Keratinocyte (primary cell): ENCODE measurements around the gene S100A10. TPM values are rescaled to one million over a fixed set of nuclear protein-coding genes. Genes with fewer than 3 reads are reported as not detected.

Source experiments
- DNase-seq: peaks from one replicate; pipeline ENCODE4 v3.0.0-alpha.2; 2011; ENCODE audit warnings: low read depth, missing footprints, low spot score
- FAIRE-seq: peaks from 2 replicates; lab custom pipeline; 2011; peaks lifted over from hg19 to GRCh38; lab: Jason Lieb, UNC
- H2AFZ ChIP-seq: 2 replicates; pipeline ENCODE4 v1.6.0; 2012; ENCODE audit warnings: low read length, control low read depth, inconsistent platforms; ENCODE audit not compliant: control insufficient read depth
- H3K27ac ChIP-seq: 2 replicates; pipeline ENCODE4 v1.5.1; 2011; ENCODE audit warnings: low read length; ENCODE audit not compliant: control insufficient read depth, insufficient read depth
- H3K27me3 ChIP-seq: 3 replicates; pipeline ENCODE4 v1.6.0; 2011; ENCODE audit warnings: low read length; ENCODE audit not compliant: control insufficient read depth, insufficient read depth; ENCODE audit errors: extremely low read depth
- H3K36me3 ChIP-seq, 2 experiments: 2 replicates in 1 of 2; 3 replicates in 1 of 2; pipeline ENCODE4 v1.5.1; 2011; ENCODE audit warnings: low read length in 2 of 2, mild to moderate bottlenecking in 1 of 2; ENCODE audit not compliant: control insufficient read depth in 2 of 2, insufficient read depth in 2 of 2; ENCODE audit errors: extremely low read depth in 1 of 2
- H3K4me1 ChIP-seq: 3 replicates; pipeline ENCODE4 v1.5.1; 2011; ENCODE audit warnings: low read length; ENCODE audit not compliant: control insufficient read depth, insufficient read depth; ENCODE audit errors: extremely low read depth
- H3K4me2 ChIP-seq: 3 replicates; pipeline ENCODE4 v1.6.0; 2011; ENCODE audit warnings: low read depth, low read length; ENCODE audit not compliant: control insufficient read depth, insufficient read depth; ENCODE audit errors: extremely low read depth
- H3K4me3 ChIP-seq, 3 experiments: fragments of 200-600 bp in 1 of 3; sonication (generic) in 1 of 3; 2 replicates in 2 of 3; 3 replicates in 1 of 3; pipeline ENCODE4 v1.5.1; 2011 to 2016; ENCODE audit warnings: low read length in 3 of 3, mild to moderate bottlenecking in 3 of 3, control low read depth in 2 of 3, inconsistent platforms in 1 of 3, low read depth in 1 of 3, mixed read lengths in 1 of 3, mixed run types in 1 of 3, moderate library complexity in 1 of 3; ENCODE audit not compliant: control insufficient read depth in 2 of 3, insufficient read depth in 2 of 3; ENCODE audit errors: extremely low read depth in 1 of 3
- H3K79me2 ChIP-seq: 2 replicates; pipeline ENCODE4 v1.6.0; 2012; ENCODE audit warnings: low read length; ENCODE audit not compliant: control insufficient read depth, insufficient read depth
- H3K9ac ChIP-seq: 3 replicates; pipeline ENCODE4 v1.6.0; 2011; ENCODE audit warnings: low read length; ENCODE audit not compliant: control insufficient read depth, insufficient read depth; ENCODE audit errors: extremely low read depth
- H3K9me1 ChIP-seq: 3 replicates; pipeline ENCODE4 v1.6.0; 2011; ENCODE audit warnings: low read length; ENCODE audit not compliant: control insufficient read depth, insufficient read depth; ENCODE audit errors: extremely low read depth
- H3K9me3 ChIP-seq: 2 replicates; pipeline ENCODE4 v1.5.1; 2012; ENCODE audit warnings: low read depth, low read length; ENCODE audit not compliant: control insufficient read depth
- H4K20me1 ChIP-seq: 3 replicates; pipeline ENCODE4 v1.6.0; 2011; ENCODE audit warnings: low read length; ENCODE audit not compliant: control insufficient read depth, insufficient read depth; ENCODE audit errors: extremely low read depth
- EZH2 ChIP-seq: IDR thresholded peaks from one replicate; pipeline ENCODE4 v1.6.1; 2012; ENCODE audit warnings: inconsistent platforms, mild to moderate bottlenecking, low read length, moderate library complexity
- dilution Hi-C: fragments of 300-500 bp; cut with MboI; formaldehyde crosslinking; loops from one replicate; pipeline ENCODE4 v1.7.0; 2020; ENCODE audit warnings: low sequenced_read_pairs; ENCODE audit not compliant: extremely low pct_ligation_motif_present
- polyA plus RNA-seq, 5 experiments: library from polyadenylated mRNA; depleted of rRNA in 3 of 5; stranded (reverse) in 3 of 5; stranded (forward) in 1 of 5; unstranded in 1 of 5; fragments of >200 nt; gene quantifications; 1 replicate in 1 of 5; 2 replicates in 3 of 5; 3 replicates in 1 of 5; pipeline versions ENCODE4 v1.2.1 to v1.2.3, GENCODE V29; 2011 to 2012; ENCODE audit warnings: missing spikeins in 2 of 5, low read depth in 1 of 5, low replicate concordance in 1 of 5
- TF ChIP-seq, protein P1 (sequence below), 3 experiments: IDR thresholded peaks in 1 of 3; conservative IDR thresholded peaks in 1 of 3; optimal IDR thresholded peaks in 1 of 3; 2 replicates in 2 of 3; 3 replicates in 1 of 3; pipeline versions ENCODE3 to v1.5.1; 2011; ENCODE audit warnings: low read length in 3 of 3, mild to moderate bottlenecking in 3 of 3, moderate library complexity in 2 of 3, control low read depth in 1 of 3, inconsistent platforms in 1 of 3; ENCODE audit not compliant: insufficient read depth in 2 of 3; ENCODE audit errors: extremely low read depth in 1 of 3

S100A10 gene
- polyA plus RNA-seq, 1 donor (not counting 4 experiments of a cell fraction or from before 2014, with no cell fraction given) = 1,061 TPM

DNA sequence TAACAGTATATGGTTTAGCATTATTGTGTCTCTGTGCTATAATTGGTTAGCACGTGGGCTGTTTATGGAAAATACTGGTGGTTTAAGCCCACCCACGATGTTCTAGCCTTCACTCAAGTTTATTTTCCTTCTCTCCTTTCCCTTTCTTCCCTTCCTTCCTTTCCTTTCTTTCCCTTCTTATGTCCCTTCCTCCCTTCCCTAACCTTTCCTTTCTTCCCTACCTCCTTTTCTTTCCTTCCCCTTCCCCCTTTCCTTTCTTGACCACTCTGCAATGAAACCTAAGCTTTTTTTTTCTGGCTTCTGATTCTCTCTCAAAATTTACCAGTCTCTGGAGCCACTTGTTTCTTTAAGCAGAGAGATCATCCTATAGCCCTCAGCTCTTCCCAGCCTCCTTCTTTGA, 13.4 kb upstream of the S100A10 start:
- Histone ChIP-seq H3K9me1 (no peaks in the 10 kb centered on the region), H3K9ac (no peak overlapping the region), H4K20me1 (no peaks in the 10 kb centered on the region), H3K4me1 (peaks cover 15% of the 10 kb centered on the region), H2AFZ (no peak overlapping the region), H3K4me2 (no peak overlapping the region), H3K4me3 (no peak overlapping the region), H3K27me3 (no peaks in the 10 kb centered on the region), H3K36me3 (peaks cover 0 to 1% of the 10 kb centered on the region in 2 experiments), H3K27ac (no peak overlapping the region), H3K9me3 (no peaks in the 10 kb centered on the region), H3K79me2 (no peaks in the 10 kb centered on the region)
- DNase-seq = no peak
- no peak for TF ChIP-seq EZH2
- TF ChIP-seq, protein P1, sequence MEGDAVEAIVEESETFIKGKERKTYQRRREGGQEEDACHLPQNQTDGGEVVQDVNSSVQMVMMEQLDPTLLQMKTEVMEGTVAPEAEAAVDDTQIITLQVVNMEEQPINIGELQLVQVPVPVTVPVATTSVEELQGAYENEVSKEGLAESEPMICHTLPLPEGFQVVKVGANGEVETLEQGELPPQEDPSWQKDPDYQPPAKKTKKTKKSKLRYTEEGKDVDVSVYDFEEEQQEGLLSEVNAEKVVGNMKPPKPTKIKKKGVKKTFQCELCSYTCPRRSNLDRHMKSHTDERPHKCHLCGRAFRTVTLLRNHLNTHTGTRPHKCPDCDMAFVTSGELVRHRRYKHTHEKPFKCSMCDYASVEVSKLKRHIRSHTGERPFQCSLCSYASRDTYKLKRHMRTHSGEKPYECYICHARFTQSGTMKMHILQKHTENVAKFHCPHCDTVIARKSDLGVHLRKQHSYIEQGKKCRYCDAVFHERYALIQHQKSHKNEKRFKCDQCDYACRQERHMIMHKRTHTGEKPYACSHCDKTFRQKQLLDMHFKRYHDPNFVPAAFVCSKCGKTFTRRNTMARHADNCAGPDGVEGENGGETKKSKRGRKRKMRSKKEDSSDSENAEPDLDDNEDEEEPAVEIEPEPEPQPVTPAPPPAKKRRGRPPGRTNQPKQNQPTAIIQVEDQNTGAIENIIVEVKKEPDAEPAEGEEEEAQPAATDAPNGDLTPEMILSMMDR (optimal IDR thresholded peaks at IDR 0.05 in 1 of 3, IDR thresholded peaks at IDR 0.05 in 1 of 3, conservative IDR thresholded peaks at IDR 0.05 in 1 of 3; ENCODE audit: extremely low read depth in 1 of 3, insufficient read depth in 2 of 3, low read length in 3 of 3) = no peak
- no peak for FAIRE-seq
- dilution Hi-C loops = no loop called here

DNA sequence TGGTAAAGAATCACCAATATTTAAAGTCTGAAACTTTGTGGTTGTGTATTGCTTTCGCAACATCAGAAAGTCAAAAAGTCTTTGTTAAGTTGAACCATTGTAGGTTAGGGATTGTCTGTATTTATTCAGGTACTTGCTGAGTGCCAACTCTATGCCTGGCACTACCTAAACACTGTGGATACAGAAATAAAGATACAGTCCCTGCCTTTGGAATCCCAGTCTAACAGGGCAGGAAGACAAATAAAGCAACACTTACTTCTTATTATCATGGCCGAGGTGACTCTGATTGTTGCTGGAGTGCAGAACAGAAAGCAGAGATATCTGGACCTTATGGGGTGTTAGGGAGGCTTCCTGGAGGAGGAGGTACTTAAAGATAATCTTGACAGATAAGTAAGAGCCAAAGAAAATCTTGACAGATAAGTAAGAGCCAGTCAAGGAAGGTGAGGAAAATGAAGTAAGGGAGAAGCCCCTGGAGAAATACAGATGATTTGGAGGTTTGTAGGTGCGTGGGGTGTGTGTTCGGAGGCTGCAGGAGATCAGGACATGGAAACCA, 11.8 kb upstream of the S100A10 start:
- no peaks in the 10 kb centered on the region for H3K36me3 ChIP-seq
- no peaks in the 10 kb centered on the region for H3K27me3 ChIP-seq
- H3K9me1 ChIP-seq = no peaks in the 10 kb centered on the region
- no peaks in the 10 kb centered on the region for H3K79me2 ChIP-seq
- H3K9ac ChIP-seq = no peak overlapping the region
- no peak overlapping the region for H3K4me2 ChIP-seq
- DNase-seq = no peak
- H3K4me1 ChIP-seq = peaks cover 30% of the 10 kb centered on the region
- FAIRE-seq = no peak
- no peak overlapping the region for H3K27ac ChIP-seq
- H3K4me3 ChIP-seq = no peak overlapping the region
- H2AFZ ChIP-seq = no peak overlapping the region
- TF ChIP-seq, protein P1 (optimal IDR thresholded peaks at IDR 0.05 in 1 of 3, IDR thresholded peaks at IDR 0.05 in 1 of 3, conservative IDR thresholded peaks at IDR 0.05 in 1 of 3; ENCODE audit: extremely low read depth in 1 of 3, insufficient read depth in 2 of 3, low read length in 3 of 3) = no peak
- TF ChIP-seq EZH2 = no peak
- no peaks in the 10 kb centered on the region for H4K20me1 ChIP-seq
- dilution Hi-C loops = no loop called here
- H3K9me3 ChIP-seq = no peaks in the 10 kb centered on the region
